ENCODE measurements around the gene SH3BP5.

The SH3BP5 gene

GRCh38 chr3:15243822-15244482, 88.4 kb downstream of the SH3BP5 start:
- Histone ChIP-seq H4K20me1 (ENCODE audit: insufficient read depth, low read length) (no peaks in the 10 kb centered on the region), H3K36me3 (replicated peaks; ENCODE audit: low read depth, low read length) (peaks cover 43% of the 10 kb centered on the region), H3K4me3 (ENCODE audit: low read length) (no peak overlapping the region), H3K9me3 (ENCODE audit: insufficient read depth, low read length) (no peaks in the 10 kb centered on the region), H3K4me1 (ENCODE audit: low read length) (no peaks in the 10 kb centered on the region), H3K4me2 (ENCODE audit: low read length) (no peak overlapping the region), H2AFZ (ENCODE audit: low read depth, low read length) (no peak overlapping the region), H3K79me2 (ENCODE audit: low read length) (no peaks in the 10 kb centered on the region), H3K9ac (ENCODE audit: low read length) (no peak overlapping the region), H3K27ac (ENCODE audit: low read length) (no peak overlapping the region), H3K27me3 (ENCODE audit: low read depth, low read length) (no peaks in the 10 kb centered on the region)
- TF ChIP-seq, protein P1, sequence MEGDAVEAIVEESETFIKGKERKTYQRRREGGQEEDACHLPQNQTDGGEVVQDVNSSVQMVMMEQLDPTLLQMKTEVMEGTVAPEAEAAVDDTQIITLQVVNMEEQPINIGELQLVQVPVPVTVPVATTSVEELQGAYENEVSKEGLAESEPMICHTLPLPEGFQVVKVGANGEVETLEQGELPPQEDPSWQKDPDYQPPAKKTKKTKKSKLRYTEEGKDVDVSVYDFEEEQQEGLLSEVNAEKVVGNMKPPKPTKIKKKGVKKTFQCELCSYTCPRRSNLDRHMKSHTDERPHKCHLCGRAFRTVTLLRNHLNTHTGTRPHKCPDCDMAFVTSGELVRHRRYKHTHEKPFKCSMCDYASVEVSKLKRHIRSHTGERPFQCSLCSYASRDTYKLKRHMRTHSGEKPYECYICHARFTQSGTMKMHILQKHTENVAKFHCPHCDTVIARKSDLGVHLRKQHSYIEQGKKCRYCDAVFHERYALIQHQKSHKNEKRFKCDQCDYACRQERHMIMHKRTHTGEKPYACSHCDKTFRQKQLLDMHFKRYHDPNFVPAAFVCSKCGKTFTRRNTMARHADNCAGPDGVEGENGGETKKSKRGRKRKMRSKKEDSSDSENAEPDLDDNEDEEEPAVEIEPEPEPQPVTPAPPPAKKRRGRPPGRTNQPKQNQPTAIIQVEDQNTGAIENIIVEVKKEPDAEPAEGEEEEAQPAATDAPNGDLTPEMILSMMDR (IDR thresholded peaks at IDR 0.05; ENCODE audit: low read depth, low read length), result no peak
- no peak for TF ChIP-seq EZH2phosphoT487 (IDR thresholded peaks at IDR 0.05; ENCODE audit: low read depth)

DNA sequence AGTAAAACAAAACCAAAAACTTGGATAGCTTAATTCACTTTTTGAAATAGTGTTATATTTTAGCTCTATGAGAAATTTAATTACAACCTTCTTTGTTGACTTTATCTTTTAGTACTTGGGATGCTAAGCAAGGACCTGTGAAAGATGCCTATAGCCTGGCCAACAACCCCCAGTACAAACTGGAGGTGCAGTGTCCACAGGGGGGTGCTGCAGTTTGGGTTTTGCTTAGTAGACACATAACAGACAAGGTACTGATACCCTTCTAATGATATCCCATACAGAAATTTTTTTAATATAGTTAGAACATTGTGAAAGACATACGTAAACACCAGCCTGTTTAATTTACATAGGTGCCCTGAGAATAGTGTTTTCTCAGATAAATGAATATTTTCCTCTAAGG, 91.0 kb downstream of the SH3BP5 start:
- Histone ChIP-seq H2AFZ (ENCODE audit: low read depth, low read length) (no peak overlapping the region), H3K79me2 (ENCODE audit: low read length) (no peaks in the 10 kb centered on the region), H4K20me1 (ENCODE audit: insufficient read depth, low read length) (no peaks in the 10 kb centered on the region), H3K27me3 (ENCODE audit: low read depth, low read length) (no peaks in the 10 kb centered on the region), H3K36me3 (replicated peaks; ENCODE audit: low read depth, low read length) (peaks cover 37% of the 10 kb centered on the region), H3K9me3 (ENCODE audit: insufficient read depth, low read length) (no peaks in the 10 kb centered on the region), H3K4me1 (ENCODE audit: low read length) (no peaks in the 10 kb centered on the region), H3K9ac (ENCODE audit: low read length) (no peak overlapping the region), H3K4me3 (ENCODE audit: low read length) (no peak overlapping the region), H3K27ac (ENCODE audit: low read length) (no peak overlapping the region), H3K4me2 (ENCODE audit: low read length) (no peak overlapping the region)
- TF ChIP-seq, protein P1 (IDR thresholded peaks at IDR 0.05; ENCODE audit: low read depth, low read length), result peak; percentile 81
- TF ChIP-seq EZH2phosphoT487 (IDR thresholded peaks at IDR 0.05; ENCODE audit: low read depth), result no peak

DNA sequence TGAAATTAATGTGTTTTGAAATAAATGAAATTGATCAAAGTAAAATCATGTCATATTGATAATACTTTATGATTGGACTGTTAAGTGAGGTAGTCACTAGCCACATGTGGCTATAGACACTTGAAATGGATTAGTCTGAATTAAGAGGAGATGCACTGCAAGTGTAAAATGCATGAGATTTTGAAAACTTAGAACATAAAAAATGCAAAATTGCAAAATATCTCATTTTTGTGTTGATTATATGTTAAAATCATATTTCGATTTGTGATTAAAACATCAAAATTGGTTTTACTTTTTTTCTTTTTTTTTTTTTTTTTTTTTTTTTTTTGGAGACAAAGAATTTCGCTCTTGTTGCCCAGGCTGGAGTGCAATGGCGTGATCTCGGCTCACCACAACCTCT, 103.1 kb downstream of the SH3BP5 start:
- Histone ChIP-seq H4K20me1 (ENCODE audit: insufficient read depth, low read length) (no peaks in the 10 kb centered on the region), H3K4me1 (ENCODE audit: low read length) (no peaks in the 10 kb centered on the region)
- no peak for TF ChIP-seq EZH2phosphoT487 (IDR thresholded peaks at IDR 0.05; ENCODE audit: low read depth)
- TF ChIP-seq, protein P1 (IDR thresholded peaks at IDR 0.05; ENCODE audit: low read depth, low read length), result no peak

GRCh38 chr3:15228147-15228546, 104.2 kb downstream of the SH3BP5 start:
- Histone ChIP-seq H3K79me2 (ENCODE audit: low read length) (no peaks in the 10 kb centered on the region), H3K4me2 (ENCODE audit: low read length) (no peak overlapping the region), H2AFZ (ENCODE audit: low read depth, low read length) (no peak overlapping the region), H3K4me1 (ENCODE audit: low read length) (no peaks in the 10 kb centered on the region), H3K9me3 (ENCODE audit: insufficient read depth, low read length) (no peaks in the 10 kb centered on the region), H3K27ac (ENCODE audit: low read length) (no peak overlapping the region), H4K20me1 (ENCODE audit: insufficient read depth, low read length) (no peaks in the 10 kb centered on the region), H3K9ac (ENCODE audit: low read length) (no peak overlapping the region), H3K4me3 (ENCODE audit: low read length) (no peak overlapping the region), H3K36me3 (replicated peaks; ENCODE audit: low read depth, low read length) (peaks cover 40% of the 10 kb centered on the region), H3K27me3 (ENCODE audit: low read depth, low read length) (no peaks in the 10 kb centered on the region)
- TF ChIP-seq, protein P1 (IDR thresholded peaks at IDR 0.05; ENCODE audit: low read depth, low read length), result no peak
- TF ChIP-seq EZH2phosphoT487 (IDR thresholded peaks at IDR 0.05; ENCODE audit: low read depth), result no peak

More for the DNA sequence above, 103.1 kb downstream of the SH3BP5 start:
- Histone ChIP-seq H3K36me3 (replicated peaks; ENCODE audit: low read depth, low read length) (peaks cover 39% of the 10 kb centered on the region), H3K4me2 (ENCODE audit: low read length) (no peak overlapping the region), H3K4me3 (ENCODE audit: low read length) (no peak overlapping the region), H3K9me3 (ENCODE audit: insufficient read depth, low read length) (no peaks in the 10 kb centered on the region), H3K27me3 (ENCODE audit: low read depth, low read length) (no peaks in the 10 kb centered on the region), H3K79me2 (ENCODE audit: low read length) (no peaks in the 10 kb centered on the region), H3K27ac (ENCODE audit: low read length) (no peak overlapping the region), H3K9ac (ENCODE audit: low read length) (no peak overlapping the region), H2AFZ (ENCODE audit: low read depth, low read length) (no peak overlapping the region)
